Liver (tissue), 10 donors: Measurements from ENCODE around the gene OR51F1. TPM values are rescaled to one million over a fixed set of nuclear protein-coding genes. Genes with fewer than 3 reads are reported as not detected.
"Not testable (repeated sequence)": the region's sequence is repeated elsewhere in the genome, so short reads cannot be mapped to it uniquely, and the experiment has no call there.

Source experiments
- DNase-seq: peaks from one replicate; pipeline ENCODE4 v3.0.0-alpha.2; 2017; ENCODE audit warnings: low spot score
- H3K27ac ChIP-seq, 2 donors: one replicate each; pipeline ENCODE4 v1.7.0; 2013; ENCODE audit warnings: inconsistent platforms in 2 of 2, low read length in 2 of 2, control low read depth in 1 of 2, low read depth in 1 of 2, mild to moderate bottlenecking in 1 of 2
- H3K27me3 ChIP-seq, 4 donors: one replicate each; pipeline versions ENCODE4 v1.6.1 to v1.7.0; 2013; ENCODE audit warnings: low read length in 3 of 4, inconsistent platforms in 1 of 4, mild to moderate bottlenecking in 1 of 4, moderate library complexity in 1 of 4; ENCODE audit not compliant: control insufficient read depth in 4 of 4, insufficient read depth in 4 of 4
- H3K36me3 ChIP-seq, 4 donors: one replicate each; pipeline versions ENCODE4 v1.6.1 to v1.7.0; 2013; ENCODE audit warnings: low read length in 3 of 4, mild to moderate bottlenecking in 3 of 4, low read depth in 1 of 4, moderate library complexity in 1 of 4; ENCODE audit not compliant: control insufficient read depth in 4 of 4, insufficient read depth in 3 of 4
- H3K4me1 ChIP-seq, 4 donors: one replicate each; pipeline versions ENCODE4 v1.6.1 to v1.7.0; 2013; ENCODE audit warnings: low read length in 3 of 4, mild to moderate bottlenecking in 3 of 4, moderate library complexity in 1 of 4; ENCODE audit not compliant: control insufficient read depth in 4 of 4, insufficient read depth in 4 of 4
- H3K4me3 ChIP-seq, 3 donors: one replicate each; pipeline versions ENCODE4 v1.6.1 to v1.7.0; 2013; ENCODE audit warnings: low read length in 3 of 3, control low read depth in 1 of 3, low read depth in 1 of 3, mild to moderate bottlenecking in 1 of 3
- H3K9ac ChIP-seq, 2 donors: one replicate each; pipeline ENCODE4 v1.7.0; 2013; ENCODE audit warnings: low read length in 2 of 2, mild to moderate bottlenecking in 2 of 2, moderate library complexity in 2 of 2, control low read depth in 1 of 2, low read depth in 1 of 2
- H3K9me3 ChIP-seq, 4 donors: one replicate each; pipeline versions ENCODE4 v1.6.1 to v1.7.0; 2013; ENCODE audit warnings: low read length in 3 of 4; ENCODE audit not compliant: control insufficient read depth in 4 of 4
- SP1 ChIP-seq: IDR thresholded peaks from 2 replicates; pipeline ENCODE4 v1.6.1; 2018; ENCODE audit warnings: antibody characterized with exemption, mild to moderate bottlenecking
- WGBS: extraction: QIAGEN DNeasy Blood & Tissue Kit; methylation state at CpG from one replicate; pipeline ENCODE4 v1.1.7; 2013; 5-methylcytosine and 5-hydroxymethylcytosine counted together
- polyA plus RNA-seq, 2 donors: library from polyadenylated mRNA; stranded (reverse) in 1 of 2; unstranded in 1 of 2; fragments of 200-250 nt in 1 of 2; fragments of >200 nt in 1 of 2; fragmentation: Nextera tagmentation in 1 of 2; extraction: Ambion mirVana in 1 of 2; gene quantifications; one replicate each; pipeline versions ENCODE4 v1.2.1 to v1.2.3, GENCODE V29; 2013 to 2015
- small RNA-seq: library from RNA; depleted of rRNA; stranded (forward); fragments of <200 nt; gene quantifications from one replicate; pipeline ENCODE3, GENCODE V24; 2014
- total RNA-seq, 2 donors: library from RNA; depleted of rRNA; stranded (reverse); fragments of >200 nt; gene quantifications; one replicate each; pipeline ENCODE4 v1.2.3, GENCODE V29; 2014
- TF ChIP-seq, protein P1 (sequence below): IDR thresholded peaks from 2 replicates; pipeline ENCODE4 v1.6.1; 2016; ENCODE audit warnings: antibody characterized with exemption
- donor health status: healthy.
- donor health status: healthy.
- donor health status: healthy.
- donor health status: healthy.
- donor health status: healthy.

OR51F1 gene
- total and polyA plus RNA-seq, 4 donors: not detected

DNA sequence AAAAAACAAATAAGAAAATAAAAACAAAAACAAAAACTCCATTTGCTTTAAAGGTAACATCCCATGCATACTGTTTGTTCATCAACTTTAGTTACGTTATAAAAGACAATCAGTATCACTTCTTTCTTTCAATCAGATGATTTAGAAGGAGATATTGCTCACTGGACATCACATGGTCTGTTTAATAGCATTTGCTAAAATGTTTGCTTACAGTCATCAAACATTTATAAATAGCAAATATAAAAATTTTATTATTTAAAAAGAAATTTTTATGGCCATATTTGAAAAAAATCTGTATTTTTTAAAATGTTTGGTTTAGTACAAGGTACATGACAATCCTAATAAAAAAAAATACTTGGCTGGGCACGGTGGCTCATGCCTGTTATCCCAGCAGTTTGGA, 42.6 kb downstream of the OR51F1 start (continued):
- TF ChIP-seq, protein P1, sequence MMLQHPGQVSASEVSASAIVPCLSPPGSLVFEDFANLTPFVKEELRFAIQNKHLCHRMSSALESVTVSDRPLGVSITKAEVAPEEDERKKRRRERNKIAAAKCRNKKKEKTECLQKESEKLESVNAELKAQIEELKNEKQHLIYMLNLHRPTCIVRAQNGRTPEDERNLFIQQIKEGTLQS: no peak
- no peak for TF ChIP-seq SP1

DNA sequence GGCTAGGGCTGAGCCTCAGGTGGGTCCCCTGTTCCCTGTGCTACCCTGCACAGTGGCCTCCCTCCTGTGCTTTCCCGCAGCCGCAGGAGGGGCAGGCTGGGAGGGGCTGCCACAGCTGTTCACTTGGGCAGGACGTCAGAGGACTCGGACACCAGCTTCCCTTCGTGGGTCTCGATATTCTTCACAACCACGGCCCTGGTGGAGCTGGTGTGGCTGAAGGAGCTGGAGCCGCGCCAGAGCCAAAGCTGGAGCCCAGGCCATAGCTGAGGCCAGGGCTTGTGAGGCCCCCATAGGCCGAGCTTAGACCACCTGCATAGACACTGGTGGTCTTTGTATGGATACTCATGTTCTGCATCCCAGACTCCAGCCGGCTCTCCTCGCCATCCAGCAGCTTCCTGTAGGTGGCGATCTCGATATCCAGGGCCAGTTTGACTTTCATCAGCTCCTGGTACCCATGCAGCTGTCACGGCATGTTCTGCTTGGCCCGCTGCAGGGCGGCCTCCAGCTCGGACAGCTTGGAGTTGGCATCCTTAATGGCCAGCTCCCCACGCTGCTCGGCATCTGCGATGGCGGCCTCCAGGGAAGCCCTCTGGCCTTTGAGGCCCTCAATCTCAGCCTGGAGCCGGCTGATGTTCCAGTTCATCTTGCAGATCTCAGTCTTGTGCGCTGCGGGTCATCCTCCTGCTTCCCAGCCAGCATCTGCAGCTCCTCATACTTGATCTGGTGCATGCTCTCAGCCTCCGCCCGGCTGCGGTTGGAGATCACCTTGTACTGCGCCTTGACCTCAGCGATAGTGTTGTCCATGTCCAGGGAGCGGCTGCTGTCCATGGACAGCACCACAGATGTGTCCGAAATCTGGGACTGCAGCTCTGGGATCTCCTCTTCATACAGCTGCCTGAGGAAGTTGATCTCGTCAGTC, 46.9 kb downstream of the OR51F1 start:
- not testable (repeated sequence) for DNase-seq, H3K27ac ChIP-seq, H3K9me3 ChIP-seq, H3K36me3 ChIP-seq, H3K4me1 ChIP-seq, H3K9ac ChIP-seq, H3K27me3 ChIP-seq, H3K4me3 ChIP-seq
- WGBS: 85% methylated on average over 33 of the region's 33 CpGs

Small RNA genes within 50 kb of the gene (small RNA-seq; reads per million reads assigned to genes)
- gene RF00091: not detected

Other genes with a start within 250 kb of the OR51F1 start
- gene OR52M1, start 224.7 kb downstream of the OR51F1 start, total RNA-seq: not detected
- not detected for gene OR52M1, start 224.7 kb downstream of the OR51F1 start, polyA plus RNA-seq
- under 1 TPM in 1 of 2 donors, not detected in 1; under 0.01 TPM for gene OR52I2, start 188.2 kb downstream of the OR51F1 start, total RNA-seq
- gene OR52I2, start 188.2 kb downstream of the OR51F1 start, polyA plus RNA-seq: not detected
- not detected for gene OR52I1, start 175.9 kb downstream of the OR51F1 start, total RNA-seq
- not detected for gene OR52I1, start 175.9 kb downstream of the OR51F1 start, polyA plus RNA-seq
- 10 to 100 TPM in 1 of 2 donors, 1 to 10 TPM in 1; 4.9 to 11.2 TPM for gene TRIM68, start 161.7 kb downstream of the OR51F1 start, total RNA-seq
- gene TRIM68, start 161.7 kb downstream of the OR51F1 start, polyA plus RNA-seq: 1 to 10 TPM; 2.6 to 6.0 TPM
- not detected for gene OR51D1, start 132.5 kb downstream of the OR51F1 start, total RNA-seq
- gene OR51D1, start 132.5 kb downstream of the OR51F1 start, polyA plus RNA-seq: not detected
- under 1 TPM; 0.05 to 0.08 TPM for gene OR51E1, start 126.0 kb downstream of the OR51F1 start, total RNA-seq
- gene OR51E1, start 126.0 kb downstream of the OR51F1 start, polyA plus RNA-seq: not detected
- gene OR51E2, start 72.1 kb downstream of the OR51F1 start, total RNA-seq: not detected
- not detected for gene OR51E2, start 72.1 kb downstream of the OR51F1 start, polyA plus RNA-seq
- not detected for gene MMP26, start 65.2 kb downstream of the OR51F1 start, total RNA-seq
- not detected for gene MMP26, start 65.2 kb downstream of the OR51F1 start, polyA plus RNA-seq
- gene OR52R1, start 34.4 kb upstream of the OR51F1 start, total RNA-seq: not detected
- not detected for gene OR52R1, start 34.4 kb upstream of the OR51F1 start, polyA plus RNA-seq
- not detected for gene OR51F2, start 51.4 kb upstream of the OR51F1 start, total RNA-seq
- gene OR51F2, start 51.4 kb upstream of the OR51F1 start, polyA plus RNA-seq: not detected
- not detected for gene OR51S1, start 79.3 kb upstream of the OR51F1 start, total RNA-seq
- not detected for gene OR51S1, start 79.3 kb upstream of the OR51F1 start, polyA plus RNA-seq
- not detected for gene OR51T1, start 112.0 kb upstream of the OR51F1 start, total RNA-seq
- not detected for gene OR51T1, start 112.0 kb upstream of the OR51F1 start, polyA plus RNA-seq
- not detected for gene OR51A7, start 133.8 kb upstream of the OR51F1 start, total RNA-seq
- not detected for gene OR51A7, start 133.8 kb upstream of the OR51F1 start, polyA plus RNA-seq
- not detected for gene OR51G2, start 149.4 kb upstream of the OR51F1 start, total RNA-seq
- not detected for gene OR51G2, start 149.4 kb upstream of the OR51F1 start, polyA plus RNA-seq
- gene OR51G1, start 154.4 kb upstream of the OR51F1 start, total RNA-seq: not detected
- gene OR51G1, start 154.4 kb upstream of the OR51F1 start, polyA plus RNA-seq: not detected
- not detected for gene OR51A4, start 177.7 kb upstream of the OR51F1 start, total RNA-seq
- gene OR51A4, start 177.7 kb upstream of the OR51F1 start, polyA plus RNA-seq: not detected
- gene OR51A2, start 185.8 kb upstream of the OR51F1 start, total RNA-seq: not detected
- gene OR51A2, start 185.8 kb upstream of the OR51F1 start, polyA plus RNA-seq: not detected
- not detected for gene OR51L1, start 224.9 kb upstream of the OR51F1 start, total RNA-seq
- not detected for gene OR51L1, start 224.9 kb upstream of the OR51F1 start, polyA plus RNA-seq